ENCODE results near the gene NXN. TPM values are rescaled to one million over a fixed set of nuclear protein-coding genes. Genes with fewer than 3 reads are reported as not detected.

NXN gene
- total RNA-seq, 1 experiment from 2014 or later: 6.0 TPM

- Histone ChIP-seq H3K27me3 (replicated peaks; ENCODE audit: insufficient read depth, low read depth, low read length, poor library complexity) (no peaks in the 10 kb centered on the region), H3K4me1 (ENCODE audit: insufficient read depth, low read length, poor library complexity, severe bottlenecking) (peaks cover 14% of the 10 kb centered on the region), H3K36me3 (ENCODE audit: insufficient read depth, low read length, poor library complexity, severe bottlenecking) (peaks cover 14% of the 10 kb centered on the region), H3K27ac (ENCODE audit: low read depth, low read length, poor library complexity, severe bottlenecking) (no peak overlapping the region), H3K9me3 (ENCODE audit: low read depth, low read length, poor library complexity, severe bottlenecking) (no peaks in the 10 kb centered on the region), H3K4me3 (ENCODE audit: low read depth, low read length, poor library complexity, severe bottlenecking) (no peak overlapping the region)
- TF ChIP-seq EZH2 (IDR thresholded peaks at IDR 0.05; ENCODE audit: borderline replicate concordance, low read depth, low read length, poor library complexity, severe bottlenecking): no peak
- TF ChIP-seq CTCF (conservative IDR thresholded peaks at IDR 0.05; ENCODE audit: low read depth, low read length): no peak
- intact Hi-C loops (cut with micrococcal nuclease; ENCODE audit: unreplicated experiment): no loop called here
- CTCF ChIA-PET: no interaction called here
- POLR2A ChIA-PET (ENCODE audit: low non-redundant PET): no interaction called here
- BruUV-seq (replicated peaks): no TSS peak
- no peak for DNase-seq (ENCODE audit: low spot score)
Observed at GRCh38 chr17:784143-784542, 195.4 kb downstream of the NXN start.

GRCh38 chr17:781805-782731 lies 197.5 kb downstream of the NXN start, which contains the start of the genes GLOD4 and MRM3:
GLOD4 (minus strand) TSS chr17:782280; CDS start chr17:782255, 25 bp downstream.
MRM3 (plus strand) TSS chr17:782353; CDS start chr17:782379, 26 bp downstream.
- CTCF ChIA-PET: no interaction called here
- no peaks in the 10 kb centered on the region for H3K27me3 ChIP-seq (replicated peaks; ENCODE audit: insufficient read depth, low read depth, low read length, poor library complexity)
- peak within 1 kb of the TSS; percentile 85 for H3K27ac ChIP-seq (ENCODE audit: low read depth, low read length, poor library complexity, severe bottlenecking)
- peak; percentile 95 for DNase-seq (ENCODE audit: low spot score)
- H3K9me3 ChIP-seq (ENCODE audit: low read depth, low read length, poor library complexity, severe bottlenecking): no peaks in the 10 kb centered on the region
- no peak for TF ChIP-seq CTCF (conservative IDR thresholded peaks at IDR 0.05; ENCODE audit: low read depth, low read length)
- no peak for TF ChIP-seq EZH2 (IDR thresholded peaks at IDR 0.05; ENCODE audit: borderline replicate concordance, low read depth, low read length, poor library complexity, severe bottlenecking)
- intact Hi-C loops (cut with micrococcal nuclease; ENCODE audit: unreplicated experiment): no loop called here
- H3K36me3 ChIP-seq (ENCODE audit: insufficient read depth, low read length, poor library complexity, severe bottlenecking): peaks cover 22% of the 10 kb centered on the region
- H3K4me1 ChIP-seq (ENCODE audit: insufficient read depth, low read length, poor library complexity, severe bottlenecking): peaks cover 14% of the 10 kb centered on the region
- TSS peak; percentile 68 for BruUV-seq (replicated peaks)
- POLR2A ChIA-PET (ENCODE audit: low non-redundant PET): no interaction called here
- H3K4me3 ChIP-seq (ENCODE audit: low read depth, low read length, poor library complexity, severe bottlenecking): peak within 1 kb of the TSS; percentile 89

GRCh38 chr17:778096-778495 lies 201.5 kb downstream of the NXN start:
- Histone ChIP-seq H3K4me3 (ENCODE audit: low read depth, low read length, poor library complexity, severe bottlenecking) (no peak overlapping the region), H3K36me3 (ENCODE audit: insufficient read depth, low read length, poor library complexity, severe bottlenecking) (peaks cover 43% of the 10 kb centered on the region), H3K27ac (ENCODE audit: low read depth, low read length, poor library complexity, severe bottlenecking) (no peak overlapping the region), H3K27me3 (replicated peaks; ENCODE audit: insufficient read depth, low read depth, low read length, poor library complexity) (no peaks in the 10 kb centered on the region), H3K9me3 (ENCODE audit: low read depth, low read length, poor library complexity, severe bottlenecking) (no peaks in the 10 kb centered on the region), H3K4me1 (ENCODE audit: insufficient read depth, low read length, poor library complexity, severe bottlenecking) (peaks cover 18% of the 10 kb centered on the region)
- TF ChIP-seq EZH2 (IDR thresholded peaks at IDR 0.05; ENCODE audit: borderline replicate concordance, low read depth, low read length, poor library complexity, severe bottlenecking): no peak
- TF ChIP-seq CTCF (conservative IDR thresholded peaks at IDR 0.05; ENCODE audit: low read depth, low read length): no peak
- no TSS peak for BruUV-seq (replicated peaks)
- no peak for DNase-seq (ENCODE audit: low spot score)
- ChIA-PET CTCF (no interaction called here), POLR2A (ENCODE audit: low non-redundant PET) (no interaction called here)
- intact Hi-C loops (cut with micrococcal nuclease; ENCODE audit: unreplicated experiment): no loop called here

All from A673 (cell line).